GM12878 (cell line): ENCODE data around the gene ANXA3. TPM values are rescaled to one million over a fixed set of nuclear protein-coding genes. Genes with fewer than 3 reads are reported as not detected.

Source experiments
- BCL11A ChIP-seq: IDR thresholded peaks from 2 replicates; pipeline ENCODE4 v1.6.1; 2011; ENCODE audit warnings: low read depth, low read length
- BMI1 ChIP-seq: fragments of 450-650 bp; IDR thresholded peaks from 2 replicates; pipeline ENCODE4 v1.6.1; 2016; ENCODE audit warnings: mild to moderate bottlenecking, moderate library complexity, borderline replicate concordance
- BRCA1 ChIP-seq: IDR thresholded peaks from 2 replicates; pipeline ENCODE4 v1.6.1; 2011; ENCODE audit warnings: low read depth, low read length, improper control_type of control experiment
- CBX5 ChIP-seq: sonication (generic); IDR thresholded peaks from 2 replicates; pipeline ENCODE4 v1.6.1; 2016; ENCODE audit warnings: low read depth, moderate library complexity, mild to moderate bottlenecking, inconsistent platforms
- CEBPB ChIP-seq, 2 experiments: fragments of 150-350 bp in 1 of 2; IDR thresholded peaks; 2 replicates each; pipeline ENCODE4 v1.6.1; 2012 to 2014; ENCODE audit warnings: low read depth in 2 of 2, low read length in 2 of 2, borderline replicate concordance in 1 of 2, inconsistent platforms in 1 of 2
- EGR1 ChIP-seq, 2 experiments: IDR thresholded peaks; 1 replicate in 1 of 2; 2 replicates in 1 of 2; pipeline ENCODE4 v1.6.1; 2011 to 2012; ENCODE audit warnings: low read depth in 2 of 2, low read length in 2 of 2, borderline replicate concordance in 1 of 2, mild to moderate bottlenecking in 1 of 2, moderate library complexity in 1 of 2
- HSF1 ChIP-seq: fragments of 150-350 bp; IDR thresholded peaks from 2 replicates; pipeline ENCODE4 v1.6.1; 2014; ENCODE audit warnings: mild to moderate bottlenecking, low read depth, low read length
- IKZF1 ChIP-seq: fragments of 450-650 bp; conservative IDR thresholded peaks from 2 replicates; pipeline ENCODE4 v1.6.1; 2017; ENCODE audit warnings: antibody characterized with exemption, mild to moderate bottlenecking
- IRF4 ChIP-seq: IDR thresholded peaks from 2 replicates; pipeline ENCODE4 v1.6.1; 2011; ENCODE audit warnings: low read depth, low read length
- JUND ChIP-seq: IDR thresholded peaks from 2 replicates; pipeline ENCODE4 v1.6.1; 2012; ENCODE audit warnings: low read depth, mild to moderate bottlenecking, low read length, improper control_type of control experiment, moderate library complexity
- MTA2 ChIP-seq: fragments of 450-650 bp; IDR thresholded peaks from 2 replicates; pipeline ENCODE4 v1.6.1; 2016; ENCODE audit warnings: low read depth, mild to moderate bottlenecking, moderate library complexity
- NFIC ChIP-seq: IDR thresholded peaks from 2 replicates; pipeline ENCODE4 v1.6.1; 2012; ENCODE audit warnings: low read depth, mild to moderate bottlenecking, inconsistent platforms, low read length, moderate library complexity
- PAX5 ChIP-seq: IDR thresholded peaks from 2 replicates; pipeline ENCODE4 v1.6.1; 2011; ENCODE audit warnings: low read depth, low read length, borderline replicate concordance
- POU2F2 ChIP-seq: IDR thresholded peaks from 3 replicates; pipeline ENCODE4 v1.6.1; 2011; ENCODE audit warnings: low read depth, mild to moderate bottlenecking, low read length, borderline replicate concordance
- RCOR1 ChIP-seq: conservative IDR thresholded peaks from 2 replicates; pipeline ENCODE4 v1.6.1; 2012; ENCODE audit warnings: low read depth, low read length, improper control_type of control experiment
- SMARCA5 ChIP-seq: fragments of 450-650 bp; IDR thresholded peaks from 2 replicates; pipeline ENCODE4 v1.6.1; 2017; ENCODE audit warnings: mild to moderate bottlenecking
- SMC3 ChIP-seq: IDR thresholded peaks from 2 replicates; pipeline ENCODE4 v1.6.1; 2011; ENCODE audit warnings: low read length, improper control_type of control experiment, borderline replicate concordance
- YBX1 ChIP-seq: fragments of 450-650 bp; IDR thresholded peaks from 2 replicates; pipeline ENCODE4 v1.6.1; 2016; ENCODE audit warnings: antibody characterized with exemption
- ZNF24 ChIP-seq: fragments of 450-650 bp; IDR thresholded peaks from 2 replicates; pipeline ENCODE4 v1.6.1; 2017; ENCODE audit warnings: antibody characterized with exemption, mild to moderate bottlenecking
- ZNF274 ChIP-seq: IDR thresholded peaks from one replicate; pipeline ENCODE4 v1.8.0; 2011; ENCODE audit not compliant: insufficient read length, insufficient read depth
- ZNF384 ChIP-seq: IDR thresholded peaks from 2 replicates; pipeline ENCODE4 v1.6.1; 2012; ENCODE audit warnings: low read depth, mild to moderate bottlenecking, low read length, improper control_type of control experiment, borderline replicate concordance
- polyA plus RNA-seq, 11 experiments: library from polyadenylated mRNA; depleted of rRNA in 4 of 11; unstranded in 6 of 11; stranded (reverse) in 5 of 11; fragments of >200 nt; fragmentation: Nextera tagmentation in 4 of 11; fragmentation: Illumina TruSeq in 1 of 11; extraction: Ambion mirVana in 4 of 11; extraction: Trizol in 1 of 11; gene quantifications; 1 replicate in 1 of 11; 2 replicates in 10 of 11; pipeline versions ENCODE4 v1.2.1 to v1.2.3, GENCODE V29; 2011 to 2016; ENCODE audit warnings: inconsistent platforms in 2 of 11, missing spikeins in 2 of 11, low read depth in 1 of 11
- total RNA-seq, 4 experiments: library from RNA; depleted of rRNA in 3 of 4; stranded (reverse); fragments of >200 nt in 3 of 4; fragmentation: Illumina TruSeq in 1 of 4; extraction: Trizol in 1 of 4; gene quantifications; 2 replicates each; pipeline versions ENCODE4 v1.2.1 to v1.2.3, GENCODE V29; 2013 to 2021
- TF ChIP-seq, protein P1 (sequence below): fragments of 450-650 bp; IDR thresholded peaks from 2 replicates; pipeline ENCODE4 v1.6.1; 2017; ENCODE audit warnings: mild to moderate bottlenecking, low read depth, inconsistent platforms; ENCODE audit not compliant: poor library complexity, severe bottlenecking
- TF ChIP-seq, protein P2 (sequence below): fragments of 450-650 bp; conservative IDR thresholded peaks from 2 replicates; pipeline ENCODE4 v1.6.1; 2017; ENCODE audit warnings: mild to moderate bottlenecking, moderate library complexity

Gene ANXA3
- total and polyA plus RNA-seq, 10 of the 15 experiments (the other 5 are each of a cell fraction or from before 2014, with no cell fraction given) = 0.28 to 14.7 (median 0.91) TPM

DNA sequence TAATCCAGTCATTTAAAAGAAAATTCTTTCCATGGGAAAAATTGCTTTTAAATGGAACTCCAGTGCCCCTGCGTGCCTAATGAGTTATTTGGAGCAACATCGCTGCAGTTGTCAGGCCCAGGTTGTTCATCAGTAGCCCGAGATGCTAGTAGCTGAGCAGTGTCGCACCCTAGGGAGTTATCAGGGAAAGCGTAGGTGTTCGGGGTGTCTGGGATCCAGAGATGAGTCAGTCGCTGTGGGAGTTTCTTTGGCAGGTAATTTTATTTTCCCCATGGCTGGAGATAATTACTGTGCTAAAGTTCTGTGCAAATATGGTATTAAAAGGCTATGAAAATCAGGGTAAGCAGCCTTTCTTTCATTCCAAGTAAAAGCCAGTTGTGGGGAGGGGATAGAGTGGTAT, 49.4 kb downstream of the ANXA3 start (continued):
- TF ChIP-seq RCOR1 (0 out of 2 replicates have a peak, but pooled peaks have one; percentile 56), IRF4 (peak; percentile 86; the same call in 1 of the 2 replicates), ZNF384 (no peak), CEBPB (IDR thresholded peaks at IDR 0.05; ENCODE audit: borderline replicate concordance in 1 of 2, low read depth in 2 of 2, low read length in 2 of 2) (no peak), SMARCA5 (0 out of 2 replicates have a peak, but pooled peaks have one; percentile 72), BRCA1 (no peak), ZNF274 (no peak), SMC3 (peak; percentile 25; the same call in 1 of the 2 replicates), PAX5 (0 out of 2 replicates have a peak, but pooled peaks have one; percentile 53), MTA2 (peak; percentile 92), NFIC (peak; percentile 50; the same call in 1 of the 2 replicates), BMI1 (peak; percentile 69; the same call in 1 of the 2 replicates), CBX5 (no peak), IKZF1 (peak; percentile 92), JUND (peak; percentile 66), BCL11A (peak; percentile 95), HSF1 (no peak), POU2F2 (peak; percentile 35; the same call in 1 of the 3 replicates), YBX1 (no peak), EGR1 (IDR thresholded peaks at IDR 0.05; ENCODE audit: borderline replicate concordance in 1 of 2, low read depth in 2 of 2, low read length in 2 of 2) (peak in 1 of 2 experiments; percentile 53; a peak in 1 of 3 replicates), ZNF24 (peak; percentile 56; the same call in 1 of the 2 replicates)
- TF ChIP-seq, protein P1, sequence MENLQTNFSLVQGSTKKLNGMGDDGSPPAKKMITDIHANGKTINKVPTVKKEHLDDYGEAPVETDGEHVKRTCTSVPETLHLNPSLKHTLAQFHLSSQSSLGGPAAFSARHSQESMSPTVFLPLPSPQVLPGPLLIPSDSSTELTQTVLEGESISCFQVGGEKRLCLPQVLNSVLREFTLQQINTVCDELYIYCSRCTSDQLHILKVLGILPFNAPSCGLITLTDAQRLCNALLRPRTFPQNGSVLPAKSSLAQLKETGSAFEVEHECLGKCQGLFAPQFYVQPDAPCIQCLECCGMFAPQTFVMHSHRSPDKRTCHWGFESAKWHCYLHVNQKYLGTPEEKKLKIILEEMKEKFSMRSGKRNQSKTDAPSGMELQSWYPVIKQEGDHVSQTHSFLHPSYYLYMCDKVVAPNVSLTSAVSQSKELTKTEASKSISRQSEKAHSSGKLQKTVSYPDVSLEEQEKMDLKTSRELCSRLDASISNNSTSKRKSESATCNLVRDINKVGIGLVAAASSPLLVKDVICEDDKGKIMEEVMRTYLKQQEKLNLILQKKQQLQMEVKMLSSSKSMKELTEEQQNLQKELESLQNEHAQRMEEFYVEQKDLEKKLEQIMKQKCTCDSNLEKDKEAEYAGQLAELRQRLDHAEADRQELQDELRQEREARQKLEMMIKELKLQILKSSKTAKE = peak; percentile 69
- TF ChIP-seq, protein P2, sequence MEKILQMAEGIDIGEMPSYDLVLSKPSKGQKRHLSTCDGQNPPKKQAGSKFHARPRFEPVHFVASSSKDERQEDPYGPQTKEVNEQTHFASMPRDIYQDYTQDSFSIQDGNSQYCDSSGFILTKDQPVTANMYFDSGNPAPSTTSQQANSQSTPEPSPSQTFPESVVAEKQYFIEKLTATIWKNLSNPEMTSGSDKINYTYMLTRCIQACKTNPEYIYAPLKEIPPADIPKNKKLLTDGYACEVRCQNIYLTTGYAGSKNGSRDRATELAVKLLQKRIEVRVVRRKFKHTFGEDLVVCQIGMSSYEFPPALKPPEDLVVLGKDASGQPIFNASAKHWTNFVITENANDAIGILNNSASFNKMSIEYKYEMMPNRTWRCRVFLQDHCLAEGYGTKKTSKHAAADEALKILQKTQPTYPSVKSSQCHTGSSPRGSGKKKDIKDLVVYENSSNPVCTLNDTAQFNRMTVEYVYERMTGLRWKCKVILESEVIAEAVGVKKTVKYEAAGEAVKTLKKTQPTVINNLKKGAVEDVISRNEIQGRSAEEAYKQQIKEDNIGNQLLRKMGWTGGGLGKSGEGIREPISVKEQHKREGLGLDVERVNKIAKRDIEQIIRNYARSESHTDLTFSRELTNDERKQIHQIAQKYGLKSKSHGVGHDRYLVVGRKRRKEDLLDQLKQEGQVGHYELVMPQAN = 0 out of 2 replicates have a peak, but pooled peaks have one; percentile 31
